HepG2 (cell line): ENCODE results near the gene MRPL42. TPM values are rescaled to one million over a fixed set of nuclear protein-coding genes. Genes with fewer than 3 reads are reported as not detected.

Experiments used
- ARID2 ChIP-seq: sonication (generic); formaldehyde crosslinking; IDR thresholded peaks from 2 replicates; pipeline ENCODE4 v1.8.1; 2022; ENCODE audit warnings: mild to moderate bottlenecking, missing genetic modification reagents, borderline replicate concordance
- ARNT2 ChIP-seq: sonication (generic); formaldehyde crosslinking; IDR thresholded peaks from 2 replicates; pipeline ENCODE4 v1.8.0; 2022; ENCODE audit warnings: mild to moderate bottlenecking, low read depth, missing genetic modification reagents, moderate library complexity
- CREM ChIP-seq, 2 experiments: sonication (generic) in 1 of 2; formaldehyde crosslinking in 1 of 2; IDR thresholded peaks; 2 replicates each; pipeline versions ENCODE4 v1.4.0 to v1.6.1; 2016 to 2020; ENCODE audit warnings: antibody characterized with exemption in 1 of 2, mild to moderate bottlenecking in 1 of 2, missing genetic modification reagents in 1 of 2
- KLF16 ChIP-seq, 2 experiments: sonication (generic) in 1 of 2; formaldehyde crosslinking in 1 of 2; IDR thresholded peaks; 2 replicates each; pipeline versions ENCODE4 v1.6.1 to v1.8.0; 2016 to 2023; ENCODE audit warnings: missing genetic modification reagents in 2 of 2, missing compliant biosample characterization in 1 of 2
- NONO ChIP-seq, 2 experiments: fragments of 450-650 bp in 1 of 2; sonication (generic) in 1 of 2; formaldehyde crosslinking in 1 of 2; IDR thresholded peaks in 1 of 2; conservative IDR thresholded peaks in 1 of 2; 2 replicates each; pipeline versions ENCODE4 v1.6.1 to v1.8.0; 2017 to 2022; ENCODE audit warnings: mild to moderate bottlenecking in 1 of 2, missing genetic modification reagents in 1 of 2, moderate library complexity in 1 of 2
- PAWR ChIP-seq: sonication (generic); formaldehyde crosslinking; IDR thresholded peaks from 2 replicates; pipeline ENCODE4 v1.4.0; 2020; ENCODE audit warnings: missing genetic modification reagents, mild to moderate bottlenecking, borderline replicate concordance
- RARA ChIP-seq: IDR thresholded peaks from 2 replicates; pipeline ENCODE4 v1.6.1; 2016; ENCODE audit warnings: missing genetic modification reagents, missing compliant biosample characterization
- SMARCC2 ChIP-seq: fragments of 450-650 bp; IDR thresholded peaks from 2 replicates; pipeline ENCODE4 v1.6.1; 2017; ENCODE audit warnings: antibody characterized with exemption, mild to moderate bottlenecking
- SRF ChIP-seq: IDR thresholded peaks from 2 replicates; pipeline ENCODE4 v1.6.1; 2011; ENCODE audit warnings: mild to moderate bottlenecking, low read depth, low read length, moderate library complexity
- TOE1 ChIP-seq: sonication (generic); formaldehyde crosslinking; IDR thresholded peaks from 2 replicates; pipeline ENCODE4 v1.4.0; 2020; ENCODE audit warnings: mild to moderate bottlenecking, missing genetic modification reagents
- ZNF225 ChIP-seq: sonication (generic); formaldehyde crosslinking; IDR thresholded peaks from 2 replicates; pipeline ENCODE4 v1.4.0; 2020; ENCODE audit warnings: mild to moderate bottlenecking, missing genetic modification reagents
- ZNF430 ChIP-seq: sonication (generic); formaldehyde crosslinking; IDR thresholded peaks from 2 replicates; pipeline ENCODE4 v1.9.0; 2021; ENCODE audit warnings: mild to moderate bottlenecking, missing genetic modification reagents
- ZSCAN31 ChIP-seq: sonication (generic); formaldehyde crosslinking; IDR thresholded peaks from 2 replicates; pipeline ENCODE4 v1.5.0; 2020; ENCODE audit warnings: low read depth, mild to moderate bottlenecking, missing genetic modification reagents
- polyA plus RNA-seq, 8 experiments: library from polyadenylated mRNA; depleted of rRNA in 3 of 8; stranded (reverse) in 7 of 8; unstranded in 1 of 8; fragments of >200 nt; fragmentation: Illumina TruSeq in 4 of 8; extraction: Trizol in 4 of 8; gene quantifications; 2 replicates each; pipeline versions ENCODE4 v1.2.1 to v1.2.3, GENCODE V29; 2011 to 2016; ENCODE audit warnings: low read depth in 4 of 8, missing spikeins in 1 of 8, mixed read lengths in 1 of 8; ENCODE audit not compliant: insufficient read depth in 1 of 8
- total RNA-seq, 5 experiments: library from RNA; depleted of rRNA; stranded (reverse); fragments of >200 nt; fragmentation: Illumina TruSeq; extraction: Trizol; gene quantifications; 2 replicates each; pipeline ENCODE4 v1.2.3, GENCODE V29; 2016; ENCODE audit warnings: low read depth in 1 of 5
- TF ChIP-seq, protein P1 (sequence below): sonication (generic); formaldehyde crosslinking; IDR thresholded peaks from 2 replicates; pipeline ENCODE4 v1.4.0; 2020; ENCODE audit warnings: low read depth, mild to moderate bottlenecking, missing genetic modification reagents
- TF ChIP-seq, protein P2 (sequence below): sonication (generic); formaldehyde crosslinking; IDR thresholded peaks from 2 replicates; pipeline ENCODE4 v1.4.0; 2020; ENCODE audit warnings: mild to moderate bottlenecking, missing genetic modification reagents
- TF ChIP-seq, protein P3 (sequence below): sonication (generic); formaldehyde crosslinking; IDR thresholded peaks from 2 replicates; pipeline ENCODE4 v1.9.0; 2021; ENCODE audit warnings: missing genetic modification reagents, mild to moderate bottlenecking, borderline replicate concordance

Gene MRPL42
- total and polyA plus RNA-seq, 2 of the 13 experiments (the other 11 are each of a cell fraction or from before 2014, with no cell fraction given), result 93.3 to 148 TPM

DNA sequence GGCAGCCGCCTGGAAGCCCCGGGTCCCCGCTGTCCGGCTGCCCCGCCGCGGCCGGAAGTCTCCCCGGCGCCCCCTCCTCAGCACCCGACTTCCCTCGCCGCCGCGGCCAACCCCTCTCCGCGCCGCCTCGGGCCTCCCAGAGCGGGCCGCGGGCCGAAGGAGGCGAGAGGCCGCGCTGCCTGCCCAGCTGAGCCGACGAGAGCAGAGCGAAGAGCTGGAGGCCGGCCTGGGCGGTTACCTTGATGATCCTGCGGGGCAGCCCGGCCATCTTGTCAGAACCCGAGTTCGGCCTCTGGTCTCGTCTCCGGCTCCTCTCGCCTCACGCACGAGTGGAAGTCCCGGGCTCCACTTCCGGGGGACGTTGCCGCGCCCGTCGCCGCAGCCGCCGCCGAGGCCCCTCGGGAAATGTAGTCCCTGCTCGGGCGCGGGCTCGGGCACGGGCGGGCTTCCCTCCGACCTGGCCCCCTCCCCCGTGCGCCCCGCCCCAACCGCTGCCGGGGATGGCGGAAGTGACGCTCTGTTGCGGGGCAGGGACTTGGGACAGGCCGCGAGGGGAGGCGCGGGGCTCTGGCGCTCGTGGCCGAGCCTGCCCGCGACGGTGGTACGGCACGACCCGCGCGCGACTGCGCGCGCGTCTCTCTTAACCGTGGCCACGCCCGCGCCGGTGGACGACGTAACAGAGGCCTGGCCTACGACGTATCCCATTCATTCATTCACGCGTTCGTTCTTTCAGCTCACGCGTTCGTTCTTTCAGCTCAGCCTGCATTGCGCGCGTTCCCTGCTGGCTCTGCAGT is 25.5 kb upstream of the MRPL42 start, which contains the start of gene UBE2N (continued):
- TF ChIP-seq ZSCAN31 (CRISPR knock-in tag) (peak; percentile 56; the same call in 1 of the 2 replicates), RARA (CRISPR knock-in tag) (peak; percentile 15), SRF (no peak), NONO (IDR thresholded peaks at IDR 0.05) (no peak), NONO (CRISPR knock-in tag; conservative IDR thresholded peaks at IDR 0.05) (peak; percentile 89), ZNF430 (CRISPR knock-in tag) (peak; percentile 75; the same call in 1 of the 2 replicates), SMARCC2 (no peak), TOE1 (CRISPR knock-in tag) (no peak; the same call in 1 of the 2 replicates), ARID2 (0 out of 2 replicates have a peak, but pooled peaks have one; percentile 85), ZNF225 (CRISPR knock-in tag) (0 out of 2 replicates have a peak, but pooled peaks have one; percentile 52), PAWR (peak; percentile 33; the same call in 1 of the 2 replicates), KLF16 (CRISPR knock-in tag; IDR thresholded peaks at IDR 0.05) (peak in 1 of 2 experiments; percentile 45; a peak in 2 of 4 replicates), CREM (IDR thresholded peaks at IDR 0.05) (peak; percentile 47), CREM (CRISPR knock-in tag; IDR thresholded peaks at IDR 0.05) (no peak), ARNT2 (peak; percentile 75)
- TF ChIP-seq, protein P1, sequence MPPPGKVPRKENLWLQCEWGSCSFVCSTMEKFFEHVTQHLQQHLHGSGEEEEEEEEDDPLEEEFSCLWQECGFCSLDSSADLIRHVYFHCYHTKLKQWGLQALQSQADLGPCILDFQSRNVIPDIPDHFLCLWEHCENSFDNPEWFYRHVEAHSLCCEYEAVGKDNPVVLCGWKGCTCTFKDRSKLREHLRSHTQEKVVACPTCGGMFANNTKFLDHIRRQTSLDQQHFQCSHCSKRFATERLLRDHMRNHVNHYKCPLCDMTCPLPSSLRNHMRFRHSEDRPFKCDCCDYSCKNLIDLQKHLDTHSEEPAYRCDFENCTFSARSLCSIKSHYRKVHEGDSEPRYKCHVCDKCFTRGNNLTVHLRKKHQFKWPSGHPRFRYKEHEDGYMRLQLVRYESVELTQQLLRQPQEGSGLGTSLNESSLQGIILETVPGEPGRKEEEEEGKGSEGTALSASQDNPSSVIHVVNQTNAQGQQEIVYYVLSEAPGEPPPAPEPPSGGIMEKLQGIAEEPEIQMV, result peak; percentile 58; the same call in 1 of the 2 replicates
- TF ChIP-seq, protein P2, sequence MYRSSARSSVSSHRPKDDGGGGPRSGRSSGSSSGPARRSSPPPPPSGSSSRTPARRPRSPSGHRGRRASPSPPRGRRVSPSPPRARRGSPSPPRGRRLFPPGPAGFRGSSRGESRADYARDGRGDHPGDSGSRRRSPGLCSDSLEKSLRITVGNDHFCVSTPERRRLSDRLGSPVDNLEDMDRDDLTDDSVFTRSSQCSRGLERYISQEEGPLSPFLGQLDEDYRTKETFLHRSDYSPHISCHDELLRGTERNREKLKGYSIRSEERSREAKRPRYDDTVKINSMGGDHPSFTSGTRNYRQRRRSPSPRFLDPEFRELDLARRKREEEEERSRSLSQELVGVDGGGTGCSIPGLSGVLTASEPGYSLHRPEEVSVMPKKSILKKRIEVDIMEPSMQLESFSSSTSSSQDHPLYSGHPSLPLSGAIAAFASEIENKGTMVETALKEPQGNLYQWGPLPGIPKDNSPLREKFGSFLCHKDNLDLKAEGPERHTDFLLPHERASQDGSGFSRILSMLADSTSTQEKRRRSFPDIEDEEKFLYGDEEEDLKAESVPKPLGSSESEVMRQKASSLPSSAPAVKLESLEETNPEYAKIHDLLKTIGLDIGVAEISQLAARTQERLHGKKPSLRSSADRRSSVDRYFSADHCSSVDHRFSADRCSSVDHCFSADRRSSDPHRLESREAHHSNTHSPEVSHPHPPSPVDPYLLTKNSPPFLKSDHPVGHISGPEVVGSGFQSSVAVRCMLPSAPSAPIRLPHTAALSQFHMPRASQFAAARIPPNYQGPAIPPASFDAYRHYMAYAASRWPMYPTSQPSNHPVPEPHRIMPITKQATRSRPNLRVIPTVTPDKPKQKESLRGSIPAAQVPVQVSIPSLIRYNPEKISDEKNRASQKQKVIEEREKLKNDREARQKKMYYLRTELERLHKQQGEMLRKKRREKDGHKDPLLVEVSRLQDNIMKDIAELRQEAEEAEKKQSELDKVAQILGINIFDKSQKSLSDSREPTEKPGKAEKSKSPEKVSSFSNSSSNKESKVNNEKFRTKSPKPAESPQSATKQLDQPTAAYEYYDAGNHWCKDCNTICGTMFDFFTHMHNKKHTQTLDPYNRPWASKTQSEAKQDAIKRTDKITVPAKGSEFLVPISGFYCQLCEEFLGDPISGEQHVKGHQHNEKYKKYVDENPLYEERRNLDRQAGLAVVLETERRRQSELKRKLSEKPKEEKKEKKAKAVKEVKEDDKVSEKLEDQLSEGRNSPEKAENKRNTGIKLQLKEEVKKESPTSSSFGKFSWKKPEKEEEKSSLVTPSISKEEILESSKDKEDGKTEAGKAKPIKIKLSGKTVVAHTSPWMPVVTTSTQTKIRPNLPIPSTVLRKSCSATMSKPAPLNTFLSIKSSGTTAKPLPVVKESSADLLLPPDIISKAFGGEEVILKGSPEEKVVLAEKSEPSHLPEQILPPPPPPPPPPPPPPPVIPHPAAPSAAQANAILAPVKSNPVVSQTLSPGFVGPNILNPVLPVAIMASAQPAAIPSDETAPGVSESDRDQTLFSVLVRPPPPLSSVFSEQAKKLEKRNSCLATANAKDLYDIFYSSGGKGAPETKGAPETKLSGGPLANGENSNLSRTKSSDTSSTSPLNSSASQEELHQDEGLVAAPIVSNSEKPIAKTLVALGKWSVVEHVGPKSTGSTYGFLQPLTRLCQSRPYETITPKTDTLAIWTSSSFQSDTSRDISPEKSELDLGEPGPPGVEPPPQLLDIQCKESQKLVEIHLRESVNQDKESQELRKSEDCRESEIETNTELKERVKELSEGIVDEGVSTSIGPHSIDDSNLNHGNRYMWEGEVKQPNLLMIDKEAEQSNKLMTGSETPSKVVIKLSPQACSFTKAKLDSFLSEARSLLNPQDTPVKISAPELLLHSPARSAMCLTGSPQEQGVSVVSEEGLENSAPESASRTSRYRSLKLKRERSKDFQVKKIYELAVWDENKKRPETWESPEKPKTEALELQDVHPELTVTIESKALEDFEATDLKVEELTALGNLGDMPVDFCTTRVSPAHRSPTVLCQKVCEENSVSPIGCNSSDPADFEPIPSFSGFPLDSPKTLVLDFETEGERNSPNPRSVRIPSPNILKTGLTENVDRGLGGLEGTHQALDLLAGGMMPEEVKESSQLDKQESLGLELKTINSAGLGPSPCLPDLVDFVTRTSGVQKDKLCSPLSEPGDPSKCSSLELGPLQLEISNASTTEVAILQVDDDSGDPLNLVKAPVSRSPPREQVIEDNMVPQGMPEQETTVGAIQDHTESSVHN (CRISPR knock-in tag), result 0 out of 2 replicates have a peak, but pooled peaks have one; percentile 20
- TF ChIP-seq, protein P3, sequence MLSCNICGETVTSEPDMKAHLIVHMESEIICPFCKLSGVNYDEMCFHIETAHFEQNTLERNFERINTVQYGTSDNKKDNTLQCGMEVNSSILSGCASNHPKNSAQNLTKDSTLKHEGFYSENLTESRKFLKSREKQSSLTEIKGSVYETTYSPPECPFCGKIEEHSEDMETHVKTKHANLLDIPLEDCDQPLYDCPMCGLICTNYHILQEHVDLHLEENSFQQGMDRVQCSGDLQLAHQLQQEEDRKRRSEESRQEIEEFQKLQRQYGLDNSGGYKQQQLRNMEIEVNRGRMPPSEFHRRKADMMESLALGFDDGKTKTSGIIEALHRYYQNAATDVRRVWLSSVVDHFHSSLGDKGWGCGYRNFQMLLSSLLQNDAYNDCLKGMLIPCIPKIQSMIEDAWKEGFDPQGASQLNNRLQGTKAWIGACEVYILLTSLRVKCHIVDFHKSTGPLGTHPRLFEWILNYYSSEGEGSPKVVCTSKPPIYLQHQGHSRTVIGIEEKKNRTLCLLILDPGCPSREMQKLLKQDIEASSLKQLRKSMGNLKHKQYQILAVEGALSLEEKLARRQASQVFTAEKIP (CRISPR knock-in tag), result no peak
